ENCODE results near the gene WNK2.

WNK2 gene

GRCh38 chr9:93295456-93296076 lies 111.6 kb downstream of the WNK2 start:
- DNase-seq (ENCODE audit: low read depth) = no peak

DNA sequence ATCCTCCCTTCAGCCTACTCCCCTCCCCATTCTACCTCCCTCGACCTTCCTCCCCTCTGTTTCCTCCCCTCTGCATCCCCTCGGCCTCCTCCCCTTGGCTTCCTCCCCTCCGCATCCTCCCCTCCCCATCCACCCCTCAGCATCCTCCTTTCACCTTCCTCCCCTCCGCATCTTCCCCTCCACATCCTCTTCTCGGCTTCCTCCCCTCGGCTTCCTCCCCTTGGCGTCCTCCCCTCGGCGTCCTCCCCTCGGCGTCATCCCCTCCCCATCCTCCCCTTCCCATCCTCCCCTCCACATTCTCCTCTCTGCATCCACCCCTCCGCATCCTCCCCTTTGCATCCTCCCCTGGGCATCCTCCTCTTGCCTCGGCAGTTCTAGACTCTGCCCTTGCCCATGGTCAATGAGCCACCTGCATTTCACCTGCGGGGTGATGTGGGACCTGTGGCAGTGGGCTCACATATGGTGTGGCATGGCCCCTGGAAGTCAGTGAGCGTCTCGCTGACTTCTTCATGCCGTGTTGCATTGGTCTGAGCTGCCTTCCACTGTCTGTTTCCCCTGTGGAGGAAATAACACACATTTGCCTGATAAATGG lies 113.0 kb downstream of the WNK2 start:
- no peak for DNase-seq (ENCODE audit: low read depth)

GRCh38 chr9:93297659-93298497 lies 113.9 kb downstream of the WNK2 start:
- no peak for DNase-seq (ENCODE audit: low read depth)

- no peak for DNase-seq (ENCODE audit: low read depth)
Measured at GRCh38 chr9:93298498-93299417, 114.8 kb downstream of the WNK2 start.

GRCh38 chr9:93299418-93300174 lies 115.7 kb downstream of the WNK2 start:
- no peak for DNase-seq (ENCODE audit: low read depth)

DNA sequence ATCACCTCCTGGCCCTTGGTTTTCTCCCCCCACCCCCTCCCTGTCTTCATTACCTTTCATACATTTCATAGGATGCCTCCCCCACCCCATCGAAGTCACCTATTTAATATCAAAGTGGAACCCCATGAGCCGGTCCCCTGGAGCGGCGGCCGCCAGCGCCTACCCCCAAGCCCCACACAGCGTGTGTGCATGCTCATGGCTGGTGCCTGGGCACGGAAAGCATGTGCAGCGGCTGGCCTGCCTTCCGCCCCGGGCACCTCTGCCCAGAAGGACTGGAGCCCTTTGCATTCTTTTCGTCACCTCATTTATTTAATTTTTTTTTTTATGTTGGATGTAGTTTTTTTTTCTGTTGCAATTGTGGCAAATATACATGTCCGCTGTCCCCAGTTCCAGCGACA lies 116.2 kb downstream of the WNK2 start:
- no peak for DNase-seq (ENCODE audit: low read depth)

GRCh38 chr9:93300585-93301081 lies 116.7 kb downstream of the WNK2 start:
- DNase-seq (ENCODE audit: low read depth) = no peak

DNA sequence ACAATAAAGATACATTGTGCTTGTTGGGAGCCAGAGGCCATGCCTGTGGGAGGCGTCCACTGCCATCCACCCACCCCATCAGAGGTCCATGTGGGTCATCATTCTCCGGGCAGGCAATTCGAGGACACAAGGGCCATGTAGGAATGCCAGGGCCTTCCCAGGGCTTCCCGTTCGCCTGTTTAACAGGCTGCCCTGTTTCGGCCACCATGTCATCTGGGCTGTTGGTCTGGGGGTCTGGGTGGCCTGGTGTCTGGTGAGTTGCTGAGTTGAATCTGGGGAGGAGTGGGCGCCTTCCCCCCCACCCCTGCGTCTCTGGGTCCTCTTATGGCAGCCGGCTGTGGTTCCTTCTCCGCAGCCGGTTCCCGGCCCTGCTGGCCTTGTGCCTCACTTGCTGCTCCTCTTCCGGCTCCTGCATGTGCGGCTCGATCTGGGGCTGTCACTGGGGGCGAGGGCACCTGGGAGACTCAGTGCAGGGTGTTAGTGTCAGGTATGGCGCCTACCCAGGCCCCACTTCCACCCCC lies 117.4 kb downstream of the WNK2 start:
- DNase-seq (ENCODE audit: low read depth) = no peak

DNA sequence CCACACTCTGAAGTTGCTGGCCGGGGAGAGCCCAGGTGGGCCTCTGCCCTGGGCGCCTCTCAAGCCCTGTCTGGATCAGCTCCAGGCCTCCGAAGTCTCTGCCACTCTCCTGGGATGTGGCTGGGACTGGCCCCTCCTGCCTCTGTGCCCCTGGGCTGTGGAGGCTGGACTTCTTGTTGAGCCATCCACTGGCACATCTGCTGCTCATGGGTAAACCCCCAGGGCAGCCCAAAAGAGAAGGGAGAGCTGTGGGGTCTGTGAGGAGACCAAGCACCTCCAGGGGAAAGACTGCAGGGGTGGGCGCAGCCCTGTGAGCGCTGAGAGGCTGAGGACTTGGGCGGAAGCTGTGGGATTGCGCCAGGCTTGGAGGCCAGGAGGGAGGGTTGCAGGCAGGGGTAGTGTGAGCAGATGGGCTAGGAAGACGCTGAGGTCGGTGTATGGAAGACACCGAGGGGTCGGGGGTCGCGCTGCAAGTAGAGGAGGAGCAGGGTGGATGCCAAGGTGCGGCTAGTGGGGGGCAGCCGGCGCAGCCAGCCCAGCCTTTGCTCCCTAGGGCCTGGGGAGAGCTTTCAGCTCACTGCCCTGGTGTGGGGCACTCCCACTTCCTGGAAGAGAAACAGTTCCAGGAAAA lies 118.1 kb downstream of the WNK2 start:
- no peak for DNase-seq (ENCODE audit: low read depth)

DNA sequence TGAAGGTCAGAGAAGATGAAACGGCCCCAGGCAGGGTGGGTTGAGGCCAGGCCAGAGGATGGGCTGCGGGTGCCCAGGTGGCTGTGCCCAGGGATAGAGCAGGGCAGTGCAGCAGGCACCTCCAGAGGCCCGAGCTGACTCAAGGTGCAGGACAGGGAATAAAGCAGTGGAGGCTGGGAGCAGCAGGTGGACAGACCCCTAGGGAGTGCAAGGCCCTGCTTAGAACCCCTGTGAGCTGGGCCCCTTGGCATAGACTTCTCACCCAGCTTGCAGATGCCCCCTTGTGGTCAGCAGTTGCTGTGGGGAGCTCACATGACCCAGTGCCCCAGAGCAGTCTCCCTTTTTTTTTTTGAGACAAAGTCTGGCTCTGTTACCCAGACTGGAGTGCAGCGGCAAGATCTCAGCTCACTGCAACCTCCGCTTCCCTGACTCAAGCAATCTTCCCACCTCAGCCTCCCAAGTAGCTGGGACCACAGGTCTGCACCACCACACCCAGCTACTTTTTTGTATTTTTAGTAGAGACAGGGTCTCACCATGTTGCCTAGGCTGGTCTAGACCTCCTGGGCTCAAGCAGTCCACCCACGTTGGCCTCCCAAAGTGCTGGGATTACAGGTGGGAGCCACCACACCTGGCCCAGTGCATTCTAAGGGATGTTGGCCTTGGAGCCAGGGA lies 118.8 kb downstream of the WNK2 start:
- peak; percentile 32 for DNase-seq (ENCODE audit: low read depth)

GRCh38 chr9:93303258-93303771 lies 119.4 kb downstream of the WNK2 start:
- no peak for DNase-seq (ENCODE audit: low read depth)

- DNase-seq (ENCODE audit: low read depth) = no peak
Measured at GRCh38 chr9:93303806-93304573, 120.1 kb downstream of the WNK2 start.

DNA sequence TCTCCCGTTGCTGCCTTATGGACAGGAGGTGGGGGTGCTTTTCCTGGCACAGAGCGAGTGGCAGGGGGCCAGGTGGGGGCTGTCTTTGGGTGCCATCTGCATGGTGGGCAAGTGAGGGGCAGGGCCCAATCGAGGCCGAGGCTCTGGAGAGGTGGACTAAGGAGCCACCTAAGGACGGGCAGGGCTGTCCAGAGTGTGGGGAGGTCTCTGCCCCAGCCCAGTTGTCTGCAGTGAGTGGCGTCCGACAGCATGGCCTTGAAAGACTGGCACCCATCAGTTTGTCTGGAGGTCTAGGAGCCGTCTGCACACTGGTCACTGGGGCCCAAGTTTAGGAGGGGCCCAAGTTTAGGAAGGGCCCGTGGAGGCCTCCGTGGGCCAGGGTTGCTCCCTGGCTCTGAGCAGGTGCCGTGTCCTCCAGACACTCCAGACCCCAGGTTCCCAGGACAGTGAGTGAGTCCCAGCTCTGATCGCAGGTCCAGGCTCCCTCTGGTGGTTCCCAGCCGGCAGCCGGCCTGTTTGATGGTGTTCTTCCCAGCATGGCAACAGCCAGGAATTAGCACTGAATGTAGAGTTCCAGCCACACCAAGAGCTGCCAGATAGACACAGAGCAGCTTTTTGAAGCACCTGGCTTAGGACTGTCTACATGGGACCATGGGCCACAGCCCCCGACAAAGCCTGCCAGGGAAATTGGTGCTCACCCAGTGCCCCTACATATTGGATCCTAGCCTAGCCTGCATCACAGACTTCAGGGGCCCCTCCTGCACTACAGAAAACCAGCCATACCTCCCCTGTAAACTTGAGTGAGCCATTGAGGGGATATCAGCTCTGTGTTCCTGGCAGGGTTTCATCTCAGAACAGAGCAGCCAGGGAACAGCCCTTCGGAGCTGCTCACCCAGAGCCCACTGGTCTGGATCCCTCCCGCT lies 120.9 kb downstream of the WNK2 start:
- no peak for DNase-seq (ENCODE audit: low read depth)

DNA sequence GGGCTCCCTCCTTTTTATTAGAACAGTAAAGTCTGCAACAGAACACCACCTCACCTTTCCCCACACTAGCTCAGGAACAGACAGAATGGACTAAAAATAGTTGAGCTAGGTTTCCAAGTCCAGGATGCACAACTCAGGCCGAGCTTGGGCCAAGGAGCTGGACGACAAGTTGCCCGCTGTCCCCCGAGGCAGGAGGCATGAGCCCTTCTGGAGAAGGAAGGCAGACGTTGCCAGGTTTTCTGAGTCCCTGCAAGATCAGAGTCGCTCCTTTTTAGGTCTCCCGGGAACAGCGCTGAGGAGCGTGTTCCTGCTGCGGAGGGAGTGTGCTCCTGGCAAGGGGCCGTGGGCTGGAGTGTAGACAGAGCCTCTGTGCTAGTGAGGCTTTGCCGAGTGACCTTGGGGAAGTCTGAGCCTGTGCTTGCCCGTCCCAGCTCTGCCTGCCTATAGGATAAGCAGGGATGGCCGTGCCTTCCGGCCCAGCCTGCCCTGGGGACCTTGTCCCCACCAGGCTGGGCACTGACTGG lies 121.6 kb downstream of the WNK2 start:
- no peak for DNase-seq (ENCODE audit: low read depth)

- DNase-seq (ENCODE audit: low read depth) = no peak
Measured at GRCh38 chr9:93306081-93306480, 122.1 kb downstream of the WNK2 start.

DNA sequence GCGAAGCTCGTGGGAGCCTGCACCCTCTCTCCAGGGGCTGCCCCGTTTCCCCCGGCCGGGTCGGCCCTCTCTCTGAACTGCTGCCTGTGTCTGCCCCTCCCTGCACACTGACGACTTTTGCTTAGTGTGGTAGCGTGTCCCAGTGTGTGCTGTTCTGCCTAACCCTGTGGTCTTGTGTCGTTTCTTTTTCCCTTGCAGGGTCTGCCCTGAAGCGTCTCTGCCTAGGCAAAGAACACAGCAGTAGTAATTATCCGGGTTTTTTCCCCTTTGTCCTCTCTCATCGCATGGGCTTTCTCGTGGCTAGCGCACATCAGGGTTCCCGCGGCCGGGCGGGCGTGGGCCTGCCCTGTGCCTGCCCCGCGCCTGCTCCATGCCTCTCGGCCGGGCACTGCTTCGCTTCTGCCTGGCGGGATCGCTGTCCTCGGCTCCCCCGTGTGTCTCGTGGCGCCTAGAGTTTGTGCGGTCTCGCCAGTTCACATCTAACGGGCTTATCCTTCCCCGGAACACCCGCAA lies 122.7 kb downstream of the WNK2 start:
- DNase-seq (ENCODE audit: low read depth) = no peak

DNA sequence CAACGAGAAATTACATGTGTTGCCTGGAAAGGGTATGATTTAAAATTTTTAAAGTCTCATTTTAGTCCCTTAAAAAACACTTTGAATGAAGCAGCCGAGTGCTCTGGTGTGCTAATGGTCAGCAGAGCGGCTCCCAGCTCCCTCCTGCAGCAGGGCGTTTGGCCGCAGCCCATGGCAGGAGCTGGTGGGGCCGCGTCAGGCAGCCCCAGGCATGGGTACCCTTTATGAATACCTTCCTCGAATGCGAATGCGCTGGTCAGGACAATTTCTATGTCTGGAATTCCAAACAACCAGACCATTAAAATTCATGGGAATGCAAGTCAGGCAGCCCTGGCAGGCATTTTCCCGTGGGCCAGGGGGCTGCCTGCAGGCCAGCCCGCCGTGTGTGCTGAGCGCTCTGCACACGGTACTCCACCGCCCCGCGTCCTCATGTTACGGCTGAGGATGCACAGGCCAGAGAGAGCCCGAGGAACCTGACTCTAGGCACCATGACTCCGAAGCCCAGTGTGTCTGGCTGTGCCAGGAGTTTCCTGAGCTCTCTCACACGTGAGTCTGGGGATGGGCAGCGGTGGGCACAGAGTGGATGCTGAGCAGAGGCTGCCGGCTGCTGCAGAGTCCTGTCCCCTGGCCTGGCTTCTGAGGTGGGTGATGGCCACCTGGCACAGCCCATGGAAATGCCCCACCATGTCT lies 123.7 kb downstream of the WNK2 start:
- DNase-seq (ENCODE audit: low read depth) = no peak

All from activated T-helper 1 cell treated with Interleukin-2 at 50 U/mL for 16 hours (primary cell).